Endothelial cell of umbilical vein (primary cell): ENCODE results near the gene PMIS2. TPM values are rescaled to one million over a fixed set of nuclear protein-coding genes. Genes with fewer than 3 reads are reported as not detected.

Source experiments
- BruUV-seq: library from RNA; stranded (reverse); fragments of 400-500 nt; replicated peaks from 2 replicates; lab custom pipeline; 2021; lab: Mats Ljungman, UMichigan
- CTCF ChIA-PET: fragments of 300-600, 350-600 bp; sonication (Branson Sonifier 250); formaldehyde crosslinking; loops from one replicate; lab custom pipeline; 2021; ENCODE audit warnings: antibody characterized with exemption, inconsistent platforms; lab: Charles Lee
- POLR2A ChIA-PET: fragments of 300-600, 350-600 bp; sonication (Branson Sonifier 250); formaldehyde crosslinking; loops from one replicate; lab custom pipeline; 2021; ENCODE audit warnings: antibody characterized with exemption, inconsistent platforms; lab: Charles Lee
- DNase-seq: peaks from one replicate; pipeline ENCODE4 v3.0.0-alpha.2; 2011; ENCODE audit warnings: low read depth, low spot score
- FAIRE-seq: peaks from 2 replicates; lab custom pipeline; 2011; peaks lifted over from hg19 to GRCh38; lab: Jason Lieb, UNC
- H2AFZ ChIP-seq: 2 replicates; pipeline ENCODE4 v1.6.0; 2012; ENCODE audit warnings: low read depth, low read length, control low read depth, inconsistent platforms
- H3K27ac ChIP-seq: 2 replicates; pipeline ENCODE4 v1.5.1; 2011; ENCODE audit warnings: low read depth, mild to moderate bottlenecking, control low read depth, low read length, moderate library complexity; ENCODE audit not compliant: insufficient read depth
- H3K27me3 ChIP-seq, 2 experiments: 2 replicates each; pipeline versions ENCODE4 v1.6.0 to v1.6.1; 2011; ENCODE audit warnings: low read length in 2 of 2, mixed read lengths in 1 of 2; ENCODE audit not compliant: control insufficient read depth in 2 of 2, insufficient read depth in 2 of 2
- H3K36me3 ChIP-seq, 2 experiments: 2 replicates in 1 of 2; 3 replicates in 1 of 2; pipeline ENCODE4 v1.5.1; 2011; ENCODE audit warnings: low read length in 2 of 2, mild to moderate bottlenecking in 1 of 2, moderate library complexity in 1 of 2; ENCODE audit not compliant: control insufficient read depth in 2 of 2, insufficient read depth in 2 of 2; ENCODE audit errors: extremely low read depth in 1 of 2
- H3K4me1 ChIP-seq: 3 replicates; pipeline ENCODE4 v1.5.1; 2011; ENCODE audit warnings: mild to moderate bottlenecking, low read length; ENCODE audit not compliant: control insufficient read depth, insufficient read depth; ENCODE audit errors: extremely low read depth
- H3K4me2 ChIP-seq: 2 replicates; pipeline ENCODE4 v1.6.1; 2011; ENCODE audit warnings: low read length, control low read depth, mixed read lengths; ENCODE audit not compliant: insufficient read depth
- H3K4me3 ChIP-seq, 3 experiments: fragments of 200-600 bp in 1 of 3; sonication (generic), shearing (Covaris generic) in 1 of 3; replicated peaks in 1 of 3; 2 replicates each; pipeline ENCODE4 v1.5.1; 2011 to 2016; ENCODE audit warnings: control low read depth in 3 of 3, low read length in 3 of 3, mild to moderate bottlenecking in 2 of 3, inconsistent platforms in 1 of 3, low read depth in 1 of 3, moderate library complexity in 1 of 3; ENCODE audit not compliant: insufficient read depth in 1 of 3
- H3K79me2 ChIP-seq: 2 replicates; pipeline ENCODE4 v1.6.0; 2012; ENCODE audit warnings: low read length, inconsistent platforms; ENCODE audit not compliant: control insufficient read depth, insufficient read depth
- H3K9ac ChIP-seq: replicated peaks from 2 replicates; pipeline ENCODE3; 2011; ENCODE audit warnings: low read length, control low read depth; ENCODE audit not compliant: insufficient read depth; ENCODE audit errors: extremely low read depth
- H3K9me1 ChIP-seq: replicated peaks from 3 replicates; pipeline ENCODE4 v1.6.0; 2011; ENCODE audit warnings: mild to moderate bottlenecking, low read length; ENCODE audit not compliant: control insufficient read depth, insufficient read depth; ENCODE audit errors: extremely low read depth
- H3K9me3 ChIP-seq: replicated peaks from 2 replicates; pipeline ENCODE4 v1.5.1; 2012; ENCODE audit warnings: low read length, inconsistent platforms; ENCODE audit not compliant: control insufficient read depth, insufficient read depth
- H4K20me1 ChIP-seq: replicated peaks from 2 replicates; pipeline ENCODE3; 2011; ENCODE audit warnings: mild to moderate bottlenecking, low read length; ENCODE audit not compliant: control insufficient read depth, insufficient read depth; ENCODE audit errors: extremely low read depth
- CTCF ChIP-seq, 2 donors: IDR thresholded peaks; 1 replicate in 1 of 2; 2 replicates in 1 of 2; pipeline ENCODE4 v1.5.1; 2011; ENCODE audit warnings: low read length in 2 of 2, mild to moderate bottlenecking in 2 of 2, moderate library complexity in 2 of 2, control low read depth in 1 of 2, inconsistent platforms in 1 of 2, low read depth in 1 of 2; ENCODE audit not compliant: insufficient read depth in 1 of 2; ENCODE audit errors: extremely low read depth in 1 of 2
- EZH2 ChIP-seq: IDR thresholded peaks from 2 replicates; pipeline ENCODE4 v1.6.1; 2012; ENCODE audit warnings: borderline replicate concordance, low read depth, mild to moderate bottlenecking, moderate library complexity, low read length, inconsistent platforms; ENCODE audit not compliant: severe bottlenecking
- FOS ChIP-seq: IDR thresholded peaks from 2 replicates; pipeline ENCODE4 v1.6.1; 2011; ENCODE audit warnings: mild to moderate bottlenecking, low read length, moderate library complexity, borderline replicate concordance; ENCODE audit not compliant: insufficient read depth
- GATA2 ChIP-seq: IDR thresholded peaks from 2 replicates; pipeline ENCODE4 v1.7.0; 2011; ENCODE audit warnings: low read depth, mild to moderate bottlenecking, moderate library complexity, mixed read lengths, low read length; ENCODE audit not compliant: insufficient read length, insufficient read depth
- JUN ChIP-seq: IDR thresholded peaks from 2 replicates; pipeline ENCODE4 v1.6.1; 2011; ENCODE audit warnings: borderline replicate concordance, low read depth; ENCODE audit not compliant: insufficient read length, insufficient read depth
- MAX ChIP-seq: IDR thresholded peaks from 2 replicates; pipeline ENCODE4 v1.6.1; 2011; ENCODE audit not compliant: insufficient read depth, insufficient read length
- MYC ChIP-seq: IDR thresholded peaks from one replicate; pipeline ENCODE4 v1.6.1; 2011; ENCODE audit warnings: mild to moderate bottlenecking, low read depth, low read length
- POLR2A ChIP-seq: IDR thresholded peaks from 2 replicates; pipeline ENCODE4 v1.6.1; 2012; ENCODE audit warnings: low read depth, mild to moderate bottlenecking, control low read depth, low read length
- POLR2AphosphoS5 ChIP-seq: IDR thresholded peaks from 2 replicates; pipeline ENCODE4 v1.6.1; 2012; ENCODE audit warnings: low read depth, mild to moderate bottlenecking, control low read depth, low read length, moderate library complexity; ENCODE audit not compliant: insufficient read depth
- dilution Hi-C: fragments of 300-500 bp; cut with MboI; formaldehyde crosslinking; loops from one replicate; pipeline ENCODE4 v1.15.0; 2019; ENCODE audit warnings: low sequenced_read_pairs; ENCODE audit not compliant: extremely low pct_ligation_motif_present
- intact Hi-C: fragments of 100-400 bp; cut with micrococcal nuclease; formaldehyde crosslinking; loops from one replicate; pipeline ENCODE4 v1.10.0; 2022
- polyA plus RNA-seq, 4 experiments: library from polyadenylated mRNA; depleted of rRNA in 3 of 4; stranded (reverse) in 3 of 4; unstranded in 1 of 4; fragments of >200 nt; gene quantifications; 2 replicates each; pipeline versions ENCODE4 v1.2.1 to v1.2.3, GENCODE V29; 2011 to 2012; ENCODE audit warnings: missing spikeins in 1 of 4
- total RNA-seq: library from RNA; stranded (reverse); gene quantifications from 2 replicates; pipeline ENCODE4 v1.2.3, GENCODE V29; 2021

Gene PMIS2
- total and polyA plus RNA-seq, 2 donors (not counting 3 experiments of a cell fraction or from before 2014, with no cell fraction given) = not detected

GRCh38 chr19:35543280-35544109, 42.5 kb upstream of the PMIS2 start:
- Histone ChIP-seq H3K4me1 (peaks cover 16% of the 10 kb centered on the region), H3K9me1 (no peaks in the 10 kb centered on the region), H3K79me2 (peaks cover 15% of the 10 kb centered on the region), H4K20me1 (no peaks in the 10 kb centered on the region), H3K36me3 (no peaks in the 10 kb centered on the region), H3K27ac (no peak overlapping the region), H2AFZ (no peak overlapping the region), H3K4me3 (no peak overlapping the region), H3K4me2 (no peak overlapping the region), H3K9me3 (no peaks in the 10 kb centered on the region), H3K27me3 (no peaks in the 10 kb centered on the region), H3K9ac (no peak overlapping the region)
- FAIRE-seq (no peak), DNase-seq (no peak)
- TF ChIP-seq FOS = no peak
- intact Hi-C loops = no loop called here
- CTCF ChIA-PET = interaction anchor here (1.3 kb wide), 1 partner anchor 33 kb away, joined by 6 read pairs; no protein-coding TSS in a partner anchor
- no TSS peak for BruUV-seq
- dilution Hi-C loops = no loop called here
- POLR2A ChIA-PET = no interaction called here

GRCh38 chr19:35544110-35544802, 41.7 kb upstream of the PMIS2 start:
- no peaks in the 10 kb centered on the region for H3K27me3 ChIP-seq
- no peaks in the 10 kb centered on the region for H3K9me3 ChIP-seq
- intact Hi-C loops = no loop called here
- ChIA-PET CTCF (interaction anchor here (1.0 kb wide), 1 partner anchor 34 kb away, joined by 4 read pairs; no protein-coding TSS in a partner anchor), POLR2A (no interaction called here)
- H3K27ac ChIP-seq = no peak overlapping the region
- no peak for FAIRE-seq
- DNase-seq = no peak
- no peak for TF ChIP-seq GATA2
- no peak for TF ChIP-seq MAX
- TF ChIP-seq EZH2 = no peak
- TF ChIP-seq POLR2AphosphoS5 = no peak
- TF ChIP-seq POLR2A = no peak
- TF ChIP-seq FOS = no peak
- TF ChIP-seq MYC = no peak
- TF ChIP-seq JUN = no peak
- TF ChIP-seq CTCF (IDR thresholded peaks at IDR 0.05; ENCODE audit: extremely low read depth in 1 of 2, insufficient read depth in 1 of 2, low read depth in 1 of 2, low read length in 2 of 2) = no peak
- peak overlapping the region; percentile 77 to 88 (median 88) for H3K4me3 ChIP-seq
- H2AFZ ChIP-seq = peak overlapping the region; percentile 81
- H3K9ac ChIP-seq = peak overlapping the region; percentile 87
- H3K36me3 ChIP-seq = no peaks in the 10 kb centered on the region
- BruUV-seq = no TSS peak
- no peaks in the 10 kb centered on the region for H3K9me1 ChIP-seq
- no peaks in the 10 kb centered on the region for H4K20me1 ChIP-seq
- dilution Hi-C loops = no loop called here
- peaks cover 16% of the 10 kb centered on the region for H3K4me1 ChIP-seq
- peak overlapping the region; percentile 86 for H3K4me2 ChIP-seq
- H3K79me2 ChIP-seq = peaks cover 15% of the 10 kb centered on the region
